Measurements from ENCODE around the gene PCYT2.

The PCYT2 gene

GRCh38 chr17:81951785-81952684, 40.8 kb upstream of the PCYT2 start:
- POLR2A ChIA-PET = interaction anchor here (1.6 kb wide), 1 partner anchor 14 kb away, joined by 4 read pairs; no protein-coding TSS in a partner anchor

GRCh38 chr17:81950501-81950900, 39.3 kb upstream of the PCYT2 start:
- POLR2A ChIA-PET = interaction anchor here (1.0 kb wide), 1 partner anchor 17 kb away, joined by 10 read pairs; no protein-coding TSS in a partner anchor
- no peak overlapping the region for H3K4me3 ChIP-seq (ENCODE audit: low read depth, low read length)
- CTCF ChIA-PET = interaction anchor here (0.7 to 1.8 kb wide), 2 partner anchors 9 to 85 kb away, joined by 5 to 8 read pairs; no protein-coding TSS in a partner anchor
- H3K9me3 ChIP-seq (ENCODE audit: control insufficient read depth, insufficient read depth, low read depth, low read length) = no peaks in the 10 kb centered on the region
- no peaks in the 10 kb centered on the region for H3K36me3 ChIP-seq (ENCODE audit: control insufficient read depth in 2 of 2, insufficient read depth in 1 of 2, low read length in 2 of 2)
- H3K4me1 ChIP-seq (ENCODE audit: control insufficient read depth, insufficient read depth, low read length) = no peaks in the 10 kb centered on the region
- H3K27ac ChIP-seq (ENCODE audit: extremely low read depth, low read depth, low read length) = no peak overlapping the region
- TF ChIP-seq KLF17 (tag by site-specific recombination; IDR thresholded peaks at IDR 0.05) (no peak), ZNF280D (tag by site-specific recombination; IDR thresholded peaks at IDR 0.05) (no peak), ZNF792 (tag by site-specific recombination; IDR thresholded peaks at IDR 0.05) (no peak), ZNF670 (tag by site-specific recombination; IDR thresholded peaks at IDR 0.05; ENCODE audit: low read depth) (no peak), ZNF513 (tag by site-specific recombination; IDR thresholded peaks at IDR 0.05) (no peak), ZSCAN4 (tag by site-specific recombination; IDR thresholded peaks at IDR 0.05) (no peak), ZNF174 (tag by site-specific recombination; IDR thresholded peaks at IDR 0.05) (no peak), ZNF184 (tag by site-specific recombination; IDR thresholded peaks at IDR 0.05) (no peak), ZNF239 (tag by site-specific recombination; IDR thresholded peaks at IDR 0.05) (no peak), ZNF449 (tag by site-specific recombination; IDR thresholded peaks at IDR 0.05) (no peak), GLI4 (tag by site-specific recombination; IDR thresholded peaks at IDR 0.05) (no peak), ZFHX2 (tag by site-specific recombination; conservative IDR thresholded peaks at IDR 0.05) (no peak), ZNF544 (tag by site-specific recombination; IDR thresholded peaks at IDR 0.05) (no peak), ZFP41 (tag by site-specific recombination; IDR thresholded peaks at IDR 0.05; ENCODE audit: borderline replicate concordance) (no peak), ZNF148 (tag by site-specific recombination; IDR thresholded peaks at IDR 0.05; ENCODE audit: borderline replicate concordance) (no peak)

More at GRCh38 chr17:81951785-81952684, 40.8 kb upstream of the PCYT2 start:
- Histone ChIP-seq H3K36me3 (ENCODE audit: control insufficient read depth in 2 of 2, insufficient read depth in 1 of 2, low read length in 2 of 2) (no peaks in the 10 kb centered on the region), H3K27ac (ENCODE audit: extremely low read depth, low read depth, low read length) (no peak overlapping the region), H3K4me3 (ENCODE audit: low read depth, low read length) (no peak overlapping the region), H3K9me3 (ENCODE audit: control insufficient read depth, insufficient read depth, low read depth, low read length) (no peaks in the 10 kb centered on the region), H3K4me1 (ENCODE audit: control insufficient read depth, insufficient read depth, low read length) (no peaks in the 10 kb centered on the region)
- TF ChIP-seq ZSCAN4 (tag by site-specific recombination; IDR thresholded peaks at IDR 0.05) (no peak), ZNF670 (tag by site-specific recombination; IDR thresholded peaks at IDR 0.05; ENCODE audit: low read depth) (no peak)
- CTCF ChIA-PET = interaction anchor here (0.6 to 0.9 kb wide), 4 partner anchors 18 to 82 kb away, joined by 3 read pairs; partner anchors contain the start of gene CENPX

Measured in HEK293 (cell line).